NCI-H146 (cell line): ENCODE results near the gene MAST3.
"Not testable (repeated sequence)": the region's sequence is repeated elsewhere in the genome, so short reads cannot be mapped to it uniquely, and the experiment has no call there.

Source experiments
- DNase-seq: peaks from one replicate; lab custom pipeline; 2025; lab: John Stamatoyannopoulos, UW

MAST3 gene

DNA sequence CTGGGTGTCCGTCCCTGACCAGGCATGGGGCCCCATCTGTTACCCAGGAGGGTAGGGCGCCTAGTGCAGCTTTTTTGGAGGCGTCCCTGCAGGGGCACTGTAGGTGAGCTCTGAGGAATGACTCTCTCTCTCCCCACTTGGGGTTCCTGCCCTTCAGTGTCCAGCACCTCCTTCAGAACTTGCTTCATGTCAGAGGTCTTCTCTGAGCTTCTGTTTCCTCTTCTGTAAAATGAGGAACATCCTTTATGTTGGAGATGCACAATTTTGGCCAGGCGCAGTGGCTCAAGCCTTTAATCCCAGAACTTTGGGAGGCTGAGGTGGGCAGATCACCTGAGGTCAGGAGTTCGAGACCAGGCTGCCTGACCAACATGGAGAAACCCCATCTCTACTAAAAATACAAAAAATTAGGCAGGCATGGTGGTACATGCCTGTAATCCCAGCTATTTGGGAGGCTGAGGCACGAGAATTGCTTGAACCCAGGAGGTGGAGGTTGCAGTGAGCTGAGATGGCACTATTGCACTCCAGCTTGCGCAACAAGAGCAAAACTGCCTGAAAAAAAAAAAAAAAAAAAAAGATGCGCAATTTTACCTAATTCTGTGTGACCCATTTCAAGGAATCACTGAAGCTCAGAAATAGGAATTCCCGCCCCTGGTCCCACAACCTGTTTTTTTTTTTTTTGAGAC lies 40.2 kb downstream of the MAST3 start:
- no peak for DNase-seq

GRCh38 chr19:18140473-18140872 lies 42.9 kb downstream of the MAST3 start:
- no peak for DNase-seq

GRCh38 chr19:18141031-18141430 lies 43.5 kb downstream of the MAST3 start:
- no peak for DNase-seq

DNA sequence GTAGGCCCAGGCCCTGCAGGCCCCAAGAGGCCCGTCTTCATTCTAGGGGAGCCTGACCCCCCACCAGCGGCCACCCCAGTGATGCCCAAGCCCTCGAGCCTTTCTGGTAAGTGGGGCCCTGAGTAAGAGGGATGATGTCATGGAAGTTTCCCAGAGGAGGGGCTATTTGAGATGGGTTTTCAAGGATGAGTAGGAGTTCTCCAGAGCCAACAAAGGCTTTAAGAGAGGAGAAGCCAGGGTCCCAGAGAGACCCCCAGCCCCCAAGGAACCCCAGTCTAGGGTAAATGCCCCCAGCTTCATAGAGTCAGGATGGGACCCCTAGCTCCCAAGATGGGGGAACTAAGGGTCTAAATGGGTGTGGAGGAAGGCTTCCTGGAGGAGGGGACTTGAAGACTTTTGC lies 46.3 kb downstream of the MAST3 start:
- DNase-seq, result no peak

DNA sequence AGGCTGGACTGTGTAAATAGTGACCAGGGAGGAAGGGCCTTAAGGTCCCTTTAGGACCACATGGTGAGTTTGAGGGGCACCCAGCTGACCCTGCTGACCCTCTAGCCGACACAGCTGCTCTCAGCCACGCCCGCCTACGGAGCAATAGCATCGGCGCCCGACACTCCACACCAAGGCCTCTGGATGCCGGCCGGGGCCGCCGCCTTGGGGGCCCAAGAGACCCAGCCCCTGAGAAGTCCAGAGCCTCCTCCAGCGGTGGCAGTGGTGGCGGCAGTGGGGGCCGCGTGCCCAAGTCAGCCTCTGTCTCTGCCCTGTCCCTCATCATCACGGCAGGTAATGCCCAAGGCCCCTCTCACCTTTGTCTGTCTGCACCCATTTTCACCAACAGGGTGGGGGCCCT lies 46.8 kb downstream of the MAST3 start:
- DNase-seq, result no peak

DNA sequence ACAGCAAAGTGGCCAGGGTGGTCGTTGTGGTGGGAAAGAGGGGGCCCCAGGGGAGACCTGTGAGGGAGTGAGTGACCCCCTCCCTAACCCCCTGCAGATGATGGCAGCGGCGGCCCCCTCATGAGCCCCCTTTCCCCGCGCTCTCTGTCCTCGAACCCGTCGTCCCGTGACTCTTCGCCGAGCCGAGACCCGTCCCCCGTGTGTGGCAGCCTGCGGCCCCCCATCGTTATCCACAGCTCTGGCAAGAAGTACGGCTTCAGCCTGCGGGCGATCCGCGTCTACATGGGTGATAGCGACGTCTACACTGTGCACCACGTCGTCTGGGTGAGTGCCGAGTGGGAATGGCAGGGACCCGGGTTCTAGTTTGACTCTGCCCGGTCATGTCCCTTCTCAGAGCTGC lies 47.3 kb downstream of the MAST3 start:
- no peak for DNase-seq

GRCh38 chr19:18145391-18145999 lies 47.9 kb downstream of the MAST3 start:
- no peak for DNase-seq

DNA sequence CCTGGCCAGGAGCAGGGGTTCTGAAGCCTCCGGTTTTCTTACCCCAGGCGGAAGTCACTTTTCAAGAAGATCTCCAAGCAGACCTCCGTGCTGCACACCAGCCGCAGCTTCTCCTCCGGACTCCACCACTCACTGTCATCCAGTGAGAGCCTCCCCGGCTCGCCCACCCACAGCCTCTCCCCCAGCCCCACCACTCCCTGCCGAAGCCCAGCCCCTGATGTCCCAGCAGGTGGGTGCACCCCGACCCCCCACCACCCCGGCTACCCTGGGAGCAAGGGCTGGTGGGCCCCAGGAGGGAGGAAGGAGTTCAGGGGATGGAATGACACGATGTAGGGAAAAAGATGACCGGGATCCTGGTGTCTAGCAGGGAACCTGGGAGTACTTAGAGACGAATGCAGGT lies 49.8 kb downstream of the MAST3 start:
- no peak for DNase-seq

DNA sequence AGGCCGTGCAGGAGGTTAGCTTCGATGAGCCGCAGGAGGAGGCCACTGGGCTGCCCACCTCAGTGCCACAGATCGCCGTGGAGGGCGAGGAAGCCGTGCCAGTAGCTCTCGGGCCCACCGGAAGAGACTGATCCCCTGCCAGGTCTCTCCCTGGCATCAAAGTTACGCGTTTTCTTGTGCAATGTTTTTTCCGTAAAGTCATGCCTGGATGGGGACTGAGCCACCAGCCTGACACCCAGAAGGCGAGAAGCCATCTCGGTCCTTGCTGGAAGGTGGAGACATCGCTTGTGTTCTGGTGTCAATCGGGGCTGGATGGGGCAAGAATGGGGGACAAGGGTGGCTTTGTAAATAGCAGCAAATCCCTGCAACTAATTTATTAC lies 52.0 kb downstream of the MAST3 start:
- no peak for DNase-seq

GRCh38 chr19:18150776-18151624 lies 53.4 kb downstream of the MAST3 start:
- DNase-seq, result no peak

- peak; percentile 99 for DNase-seq
Measured at GRCh38 chr19:18152442-18152816, 54.9 kb downstream of the MAST3 start.

DNA sequence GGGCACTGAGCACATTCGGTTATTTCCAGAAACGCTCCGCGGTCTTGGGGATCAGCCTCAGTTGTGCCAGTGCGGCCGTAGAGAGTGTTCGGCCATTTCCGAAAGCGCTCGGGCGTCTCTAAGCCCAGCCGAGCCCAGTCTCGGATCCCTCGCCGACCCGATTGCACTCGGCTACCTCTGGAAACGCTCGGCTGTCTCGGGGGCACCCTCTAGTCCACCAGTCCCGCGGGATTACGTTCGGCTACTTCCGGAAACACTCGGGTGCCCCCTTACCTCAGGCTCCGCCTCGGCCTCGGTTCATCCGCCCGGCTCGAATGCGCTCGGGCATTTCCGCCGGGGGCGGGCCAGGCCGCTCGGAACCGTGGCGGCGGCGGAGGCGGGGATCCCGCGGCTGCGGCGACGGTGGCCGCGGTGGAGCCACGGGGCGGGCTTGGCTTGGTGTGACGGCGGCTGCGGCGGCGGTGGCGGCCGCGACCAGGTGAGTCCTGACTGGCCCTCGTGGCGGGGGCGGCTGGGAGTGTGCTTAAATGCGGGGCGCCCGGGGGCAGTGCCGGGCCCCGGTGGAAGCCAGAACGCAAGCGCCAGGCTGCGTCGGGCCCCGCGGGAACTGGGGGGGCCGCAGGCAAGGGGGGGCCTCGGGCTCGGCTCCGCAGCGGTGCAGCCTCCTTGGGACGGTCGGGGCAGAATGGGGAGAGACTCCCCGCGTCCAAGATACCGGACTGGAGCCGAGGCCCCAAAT lies 55.4 kb downstream of the MAST3 start, which contains the start of gene PIK3R2:
TSS of gene PIK3R2 (plus strand) at position 347 of the 739 bp plus-strand sequence. CDS start 2,717 bp downstream, outside the sequence.
- DNase-seq, result peak; percentile 100

GRCh38 chr19:18153556-18154134 lies 56.1 kb downstream of the MAST3 start:
- peak; percentile 32 for DNase-seq

- DNase-seq, result no peak
Measured at GRCh38 chr19:18155095-18156087, 57.8 kb downstream of the MAST3 start.

- no peak for DNase-seq
Measured at GRCh38 chr19:18156268-18156667, 58.7 kb downstream of the MAST3 start.

DNA sequence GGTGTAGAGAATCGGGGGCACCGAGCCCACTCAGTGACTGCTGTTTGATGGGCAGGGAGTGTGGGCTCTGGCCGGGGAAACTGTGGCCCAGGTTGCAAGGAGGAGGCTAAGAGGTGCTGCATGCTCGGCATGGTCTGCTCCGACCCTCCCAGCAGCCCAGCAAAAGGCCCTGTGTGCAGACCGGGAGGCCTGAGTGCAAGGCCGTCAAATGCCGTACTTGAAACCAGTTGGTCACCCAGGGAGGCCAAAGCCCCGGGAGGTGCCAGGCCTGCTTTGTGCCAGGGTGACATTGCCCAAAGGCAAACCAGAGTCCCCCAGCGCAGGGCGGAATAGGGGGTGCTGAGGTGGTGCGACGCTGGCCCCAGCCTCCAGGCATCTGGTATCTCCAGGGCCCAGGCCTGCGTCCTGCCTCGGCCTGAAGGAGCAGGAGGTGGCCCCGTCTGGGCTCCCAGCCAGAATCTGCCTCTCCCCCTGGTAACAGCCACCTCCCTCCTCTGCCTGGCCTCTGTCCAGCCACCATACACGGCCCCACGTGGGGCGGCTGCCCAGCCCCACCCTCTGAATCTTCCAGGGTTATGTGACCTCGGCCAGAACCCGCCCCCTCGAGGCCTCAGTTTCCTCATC lies 59.4 kb downstream of the MAST3 start:
- DNase-seq, result peak; percentile 91

DNA sequence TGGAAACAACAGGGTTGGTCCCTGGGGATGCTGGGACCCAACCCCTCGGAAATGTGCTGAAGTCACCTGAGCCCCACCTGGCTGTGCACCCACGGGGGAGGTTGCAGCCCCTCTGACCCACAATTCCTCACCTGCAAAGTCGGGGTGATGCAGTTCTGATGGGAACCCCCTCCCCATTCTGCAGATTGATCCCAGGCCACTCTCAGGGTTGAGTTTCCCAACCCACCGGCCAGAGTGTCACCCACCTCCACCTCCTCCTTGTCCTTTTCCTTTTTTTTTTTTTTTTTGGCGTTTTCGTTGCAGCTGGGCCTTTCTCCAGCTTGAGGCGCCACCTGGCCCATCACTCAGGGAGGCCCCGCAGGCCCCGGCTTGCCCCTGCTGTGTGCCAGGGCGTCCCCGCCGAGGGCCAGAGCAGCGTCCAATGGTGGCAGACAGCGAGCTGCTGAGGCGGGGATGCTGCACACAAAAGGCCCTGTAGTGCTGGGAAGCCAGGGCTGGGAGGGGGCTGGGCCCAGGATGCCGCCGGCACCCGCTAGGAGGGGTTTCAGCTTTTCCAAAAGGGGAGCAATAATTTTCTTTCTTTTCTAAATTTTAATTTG lies 60.0 kb downstream of the MAST3 start:
- peak; percentile 97 for DNase-seq

DNA sequence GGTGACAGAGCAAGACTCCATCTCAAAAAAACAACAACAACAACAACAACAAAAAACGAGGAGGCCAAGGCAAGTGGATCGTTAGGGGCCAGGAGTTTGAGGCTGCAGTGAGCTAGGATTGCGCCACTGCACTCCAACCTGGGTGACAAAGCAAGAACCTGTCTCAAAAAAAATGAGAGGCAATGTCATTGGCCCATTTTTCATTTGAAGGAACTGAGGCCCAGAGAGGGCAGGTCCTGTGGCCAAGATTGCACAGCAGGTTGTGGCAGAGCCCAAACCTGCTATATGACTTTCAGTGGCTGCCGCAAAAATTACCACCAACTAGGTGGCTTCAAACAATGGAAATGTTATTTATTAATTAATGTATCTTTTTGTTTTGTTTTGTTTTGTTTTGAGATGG lies 60.9 kb downstream of the MAST3 start:
- no peak for DNase-seq

DNA sequence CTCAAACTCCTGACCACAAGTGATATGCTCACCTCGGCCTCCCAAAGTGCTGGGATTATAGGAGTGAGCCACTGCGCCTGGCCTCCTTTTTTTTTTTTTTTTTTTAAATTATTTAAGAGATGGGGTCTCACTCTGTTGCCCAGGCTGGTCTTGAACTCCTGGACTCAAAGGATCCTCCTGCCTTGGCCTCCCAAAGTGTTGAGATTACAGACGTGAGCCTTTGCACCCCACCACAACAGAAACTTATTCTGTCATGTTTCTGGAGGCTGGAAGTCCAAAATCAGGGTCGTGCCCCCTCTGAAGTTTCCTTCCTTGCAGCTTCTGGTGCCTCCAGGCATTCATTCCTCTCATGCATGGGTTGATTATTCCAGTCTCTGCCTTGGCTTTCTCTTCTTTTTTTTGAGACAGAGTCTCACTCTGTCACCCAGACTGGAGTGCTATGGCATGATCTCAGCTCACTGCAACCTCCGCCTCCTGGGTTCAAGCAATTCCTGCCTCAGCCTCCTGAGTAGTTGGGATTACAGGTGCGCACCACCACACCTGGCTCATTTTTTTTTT lies 61.6 kb downstream of the MAST3 start:
- DNase-seq, result not testable (repeated sequence)
